HepG2 (cell line): ENCODE data around the gene S100A11.

ENCODE experiments used
- ATF3 ChIP-seq: sonication (generic); formaldehyde crosslinking; IDR thresholded peaks from 2 replicates; pipeline ENCODE4 v1.4.0; 2020; ENCODE audit warnings: missing genetic modification reagents
- EED ChIP-seq: sonication (generic); formaldehyde crosslinking; IDR thresholded peaks from 2 replicates; pipeline ENCODE4 v1.5.0; 2020; ENCODE audit warnings: mild to moderate bottlenecking, missing genetic modification reagents
- MXD1 ChIP-seq: sonication (generic); formaldehyde crosslinking; IDR thresholded peaks from 2 replicates; pipeline ENCODE4 v1.4.0; 2020; ENCODE audit warnings: mild to moderate bottlenecking, missing genetic modification reagents
- MYNN ChIP-seq: sonication (generic); formaldehyde crosslinking; IDR thresholded peaks from 2 replicates; pipeline ENCODE4 v1.4.0; 2020; ENCODE audit warnings: mild to moderate bottlenecking, low read depth, missing genetic modification reagents
- NPAS2 ChIP-seq: sonication (generic); formaldehyde crosslinking; IDR thresholded peaks from 2 replicates; pipeline ENCODE4 v1.8.0; 2022; ENCODE audit warnings: mild to moderate bottlenecking, missing genetic modification reagents, borderline replicate concordance
- POLR2A ChIP-seq, 2 experiments: IDR thresholded peaks; 2 replicates each; pipeline ENCODE4 v1.6.1; 2011; ENCODE audit warnings: low read depth in 2 of 2, low read length in 2 of 2, mild to moderate bottlenecking in 1 of 2, moderate library complexity in 1 of 2; ENCODE audit not compliant: insufficient read depth in 1 of 2
- TCF7 ChIP-seq: sonication (generic); IDR thresholded peaks from 2 replicates; pipeline ENCODE4 v1.6.1; 2016; ENCODE audit warnings: antibody characterized with exemption, low read depth
- ZBTB33 ChIP-seq: sonication (generic); formaldehyde crosslinking; IDR thresholded peaks from 2 replicates; pipeline ENCODE4 v1.4.0; 2020; ENCODE audit warnings: missing genetic modification reagents
- ZBTB34 ChIP-seq: sonication (generic); formaldehyde crosslinking; IDR thresholded peaks from 2 replicates; pipeline ENCODE4 v1.8.0; 2022; ENCODE audit warnings: mild to moderate bottlenecking, missing genetic modification reagents
- ZMAT3 ChIP-seq: sonication (generic); formaldehyde crosslinking; conservative IDR thresholded peaks from 2 replicates; pipeline ENCODE4 v1.7.0; 2021; ENCODE audit warnings: missing genetic modification reagents
- ZNF546 ChIP-seq: sonication (generic); formaldehyde crosslinking; conservative IDR thresholded peaks from 2 replicates; pipeline ENCODE4 v1.8.1; 2023; ENCODE audit warnings: mild to moderate bottlenecking, missing genetic modification reagents
- ZNF704 ChIP-seq: sonication (generic); formaldehyde crosslinking; IDR thresholded peaks from 2 replicates; pipeline ENCODE4 v1.8.1; 2023; ENCODE audit warnings: mild to moderate bottlenecking, inconsistent platforms, moderate library complexity, missing genetic modification reagents, borderline replicate concordance

- no peak for TF ChIP-seq ZMAT3
- no peak for TF ChIP-seq POLR2A (IDR thresholded peaks at IDR 0.05; ENCODE audit: insufficient read depth in 1 of 2, low read depth in 2 of 2, low read length in 2 of 2)
- no peak for TF ChIP-seq ZBTB34 (CRISPR knock-in tag)
- no peak for TF ChIP-seq ATF3
- TF ChIP-seq MYNN (CRISPR knock-in tag): no peak
- no peak for TF ChIP-seq TCF7
- no peak for TF ChIP-seq ZBTB33
- TF ChIP-seq EED (CRISPR knock-in tag): no peak
- no peak for TF ChIP-seq ZNF546
- no peak for TF ChIP-seq ZNF704 (CRISPR knock-in tag)
- TF ChIP-seq NPAS2 (CRISPR knock-in tag): no peak
- TF ChIP-seq MXD1 (CRISPR knock-in tag): no peak
Observed at GRCh38 chr1:152018537-152018936, 18.3 kb downstream of the S100A11 start.
